Lower leg skin (tissue), 3 donors: ENCODE results near the gene KNCN.

Experiments used
- CTCF ChIP-seq, 3 donors: fragments of 450-650 bp; IDR thresholded peaks; one replicate each; pipeline ENCODE4 v1.5.1; 2016; ENCODE audit warnings: antibody characterized with exemption in 3 of 3, mild to moderate bottlenecking in 3 of 3, moderate library complexity in 2 of 3
- POLR2A ChIP-seq, 2 donors: fragments of 450-650 bp; IDR thresholded peaks; one replicate each; pipeline ENCODE4 v1.6.1; 2016 to 2017; ENCODE audit warnings: antibody characterized with exemption in 2 of 2, mild to moderate bottlenecking in 1 of 2, moderate library complexity in 1 of 2

GRCh38 chr1:46595127-46595526, 43.7 kb upstream of the KNCN start:
- TF ChIP-seq CTCF (IDR thresholded peaks at IDR 0.05) (no peak), POLR2A (IDR thresholded peaks at IDR 0.05) (no peak)
